Camera-type eye (tissue), 1 donor: ENCODE data around the gene LAMC2. TPM values are rescaled to one million over a fixed set of nuclear protein-coding genes. Genes with fewer than 3 reads are reported as not detected.

ENCODE experiments used
- total RNA-seq: library from RNA; depleted of rRNA; stranded (reverse); fragments of >200 nt; gene quantifications from one replicate; pipeline ENCODE4 v1.2.3, GENCODE V29; 2014

The LAMC2 gene
- 3.1 TPM for total RNA-seq

GRCh38 chr1:183185941-183186490 is at the start of gene LAMC2:
TSS of gene LAMC2 (plus strand) at chr1:183186264. CDS start at chr1:183186353, 89 bp downstream.

Other genes with a start within 250 kb of the LAMC2 start
- 0.33 TPM for gene SHCBP1L, start 233.1 kb upstream of the LAMC2 start, total RNA-seq
- 207 TPM for gene LAMC1, start 162.8 kb upstream of the LAMC2 start, total RNA-seq
- gene NMNAT2, start 232.1 kb downstream of the LAMC2 start, total RNA-seq, result 7.5 TPM